IMR-90 (cell line): Measurements from ENCODE around the gene UCP3. TPM values are rescaled to one million over a fixed set of nuclear protein-coding genes. Genes with fewer than 3 reads are reported as not detected.
A peak's percentile ranks its signal among the peaks of the same experiment; 100 is the strongest.

ENCODE experiments used
- ATAC-seq: fragments of 200-7000 bp; cut with Tn5 transposase; 2 replicates; pipeline ENCODE4 v1.9.1; 2020; ENCODE audit warnings: low read depth, mild to moderate bottlenecking, moderate library complexity
- BruUV-seq: library from RNA; stranded (reverse); fragments of 400-500 nt; replicated peaks from 2 replicates; lab custom pipeline; 2021; lab: Mats Ljungman, UMichigan
- CTCF ChIA-PET: fragments of 300-600 bp; formaldehyde crosslinking; extraction: SDS; loops from one replicate; lab custom pipeline; 2021; ENCODE audit warnings: antibody characterized with exemption; lab: Yijun Ruan, JAX
- POLR2A ChIA-PET: fragments of 300-600 bp; sonication (Branson Sonifier 250); formaldehyde crosslinking; loops from one replicate; lab custom pipeline; 2022; ENCODE audit warnings: antibody characterized with exemption; ENCODE audit not compliant: unreplicated experiment; lab: Charles Lee
- DNase-seq: peaks from one replicate; pipeline ENCODE4 v3.0.0; 2013
- H2AFZ ChIP-seq: replicated peaks from 2 replicates; pipeline ENCODE3; 2013; ENCODE audit warnings: low read length, mild to moderate bottlenecking; ENCODE audit not compliant: poor library complexity
- H2AK5ac ChIP-seq: 2 replicates; pipeline ENCODE4 v1.6.1; 2013; ENCODE audit warnings: low read depth, low read length, inconsistent platforms
- H2AK9ac ChIP-seq: replicated peaks from 2 replicates; pipeline ENCODE3; 2013; ENCODE audit warnings: mild to moderate bottlenecking, low read depth, low read length, moderate library complexity; ENCODE audit not compliant: poor library complexity
- H2BK120ac ChIP-seq: 2 replicates; pipeline ENCODE4 v1.6.1; 2013; ENCODE audit warnings: low read depth, low read length, inconsistent platforms
- H2BK15ac ChIP-seq: 3 replicates; pipeline ENCODE4 v1.6.1; 2013; ENCODE audit warnings: low read depth, low read length, inconsistent platforms
- H2BK20ac ChIP-seq: 2 replicates; pipeline ENCODE4 v1.6.1; 2013; ENCODE audit warnings: low read depth, mild to moderate bottlenecking, inconsistent platforms, low read length, moderate library complexity
- H2BK5ac ChIP-seq: 2 replicates; pipeline ENCODE4 v1.6.1; 2013; ENCODE audit warnings: mild to moderate bottlenecking, low read depth, low read length, inconsistent platforms; ENCODE audit not compliant: poor library complexity, severe bottlenecking
- H3K14ac ChIP-seq: replicated peaks from 2 replicates; pipeline ENCODE4 v1.6.1; 2013; ENCODE audit warnings: low read depth, low read length, inconsistent platforms
- H3K18ac ChIP-seq: 2 replicates; pipeline ENCODE4 v1.6.1; 2013; ENCODE audit warnings: low read depth, low read length, control low read depth
- H3K23ac ChIP-seq: 2 replicates; pipeline ENCODE4 v1.6.1; 2013; ENCODE audit warnings: low read depth, low read length, inconsistent platforms
- H3K27ac ChIP-seq: 2 replicates; pipeline ENCODE4 v1.5.1; 2013; ENCODE audit warnings: mild to moderate bottlenecking, control low read depth, low read length; ENCODE audit not compliant: insufficient read depth
- H3K27me3 ChIP-seq: 2 replicates; pipeline ENCODE4 v1.6.1; 2013; ENCODE audit warnings: low read length; ENCODE audit not compliant: control insufficient read depth, insufficient read depth
- H3K36me3 ChIP-seq: 2 replicates; pipeline ENCODE4 v1.6.1; 2013; ENCODE audit warnings: low read length, mixed read lengths; ENCODE audit not compliant: control insufficient read depth, insufficient read depth
- H3K4ac ChIP-seq: 2 replicates; pipeline ENCODE4 v1.6.1; 2013; ENCODE audit warnings: low read depth, low read length, inconsistent platforms
- H3K4me1 ChIP-seq: 2 replicates; pipeline ENCODE4 v1.6.1; 2013; ENCODE audit warnings: low read length, mixed read lengths; ENCODE audit not compliant: control insufficient read depth, insufficient read depth
- H3K4me2 ChIP-seq: 2 replicates; pipeline ENCODE4 v1.6.1; 2013; ENCODE audit warnings: low read depth, mild to moderate bottlenecking, control low read depth, low read length, moderate library complexity
- H3K4me3 ChIP-seq: 2 replicates; pipeline ENCODE4 v1.5.1; 2013; ENCODE audit warnings: low read depth, mild to moderate bottlenecking, control low read depth, low read length, moderate library complexity; ENCODE audit not compliant: insufficient read depth
- H3K56ac ChIP-seq: 2 replicates; pipeline ENCODE4 v1.6.1; 2013; ENCODE audit warnings: low read length, inconsistent platforms; ENCODE audit not compliant: insufficient read depth; ENCODE audit errors: extremely low read depth
- H3K79me1 ChIP-seq, 2 experiments: 2 replicates each; pipeline ENCODE4 v1.6.1; 2013; ENCODE audit warnings: low read length in 2 of 2, inconsistent platforms in 1 of 2, low read depth in 1 of 2
- H3K9ac ChIP-seq: 2 replicates; pipeline ENCODE4 v1.6.1; 2013; ENCODE audit warnings: low read depth, low read length, control low read depth
- H3K9me1 ChIP-seq: 2 replicates; pipeline ENCODE4 v1.6.1; 2013; ENCODE audit warnings: low read length, inconsistent platforms; ENCODE audit not compliant: insufficient read depth
- H3K9me3 ChIP-seq: 2 replicates; pipeline ENCODE4 v1.6.1; 2013; ENCODE audit warnings: low read length; ENCODE audit not compliant: control insufficient read depth, insufficient read depth
- H4K20me1 ChIP-seq: 2 replicates; pipeline ENCODE4 v1.6.1; 2013; ENCODE audit warnings: low read length, inconsistent platforms; ENCODE audit not compliant: insufficient read depth
- H4K5ac ChIP-seq: 2 replicates; pipeline ENCODE4 v1.6.1; 2013; ENCODE audit warnings: mild to moderate bottlenecking, low read depth, low read length, control low read depth
- H4K8ac ChIP-seq, 2 experiments: 2 replicates each; pipeline ENCODE4 v1.6.1; 2013; ENCODE audit warnings: low read depth in 2 of 2, low read length in 2 of 2, control low read depth in 1 of 2, inconsistent platforms in 1 of 2
- H4K91ac ChIP-seq: 2 replicates; pipeline ENCODE4 v1.6.1; 2013; ENCODE audit warnings: low read depth, low read length, inconsistent platforms; ENCODE audit not compliant: insufficient read depth
- CEBPB ChIP-seq: IDR thresholded peaks from 2 replicates; pipeline ENCODE4 v1.6.1; 2012; ENCODE audit warnings: low read depth, low read length, improper control_type of control experiment
- CHD1 ChIP-seq: IDR thresholded peaks from 2 replicates; pipeline ENCODE4 v1.6.1; 2012; ENCODE audit warnings: low read depth, low read length, improper control_type of control experiment
- CTCF ChIP-seq: conservative IDR thresholded peaks from 2 replicates; pipeline ENCODE4 v1.5.1; 2012; ENCODE audit warnings: mild to moderate bottlenecking, low read depth, low read length, improper control_type of control experiment
- NFE2L2 ChIP-seq: fragments of 150-350 bp; IDR thresholded peaks from 2 replicates; pipeline ENCODE4 v1.6.1; 2016; ENCODE audit warnings: low read depth, mild to moderate bottlenecking, low read length
- POLR2A ChIP-seq: IDR thresholded peaks from 2 replicates; pipeline ENCODE4 v1.6.1; 2012; ENCODE audit warnings: mild to moderate bottlenecking, low read depth, low read length
- RCOR1 ChIP-seq: IDR thresholded peaks from 2 replicates; pipeline ENCODE4 v1.6.1; 2012; ENCODE audit warnings: mild to moderate bottlenecking, low read length, improper control_type of control experiment; ENCODE audit not compliant: insufficient replicate concordance
- WGBS, 2 experiments: methylation state at CpG; one replicate each; pipeline versions ENCODE4 v1.1.5 to v1.1.7; 2013; ENCODE audit warnings: missing lambda C conversion rate in 2 of 2; ENCODE audit not compliant: insufficient read length in 1 of 2; ENCODE audit errors: extremely low coverage in 2 of 2; 5-methylcytosine and 5-hydroxymethylcytosine counted together
- dilution Hi-C: fragments of 300-500 bp; cut with HindIII; formaldehyde crosslinking; loops from one replicate; pipeline ENCODE4 v1.14.3; 2018; ENCODE audit warnings: low sequenced_read_pairs; ENCODE audit not compliant: unreplicated experiment
- in situ Hi-C: fragments of 300-500 bp; cut with MboI; formaldehyde crosslinking; loops from 3 replicates; pipeline ENCODE4 v1.14.3; 2019; ENCODE audit warnings: low sequenced_read_pairs, inconsistent platforms, mixed read lengths
- intact Hi-C: fragments of 100-400 bp; cut with micrococcal nuclease; formaldehyde crosslinking; loops from 2 replicates; pipeline ENCODE4 v1.10.0; 2022
- polyA plus RNA-seq, 3 experiments: library from polyadenylated mRNA; depleted of rRNA; stranded (reverse); fragments of >200 nt; gene quantifications; 2 replicates each; pipeline ENCODE4 v1.2.3, GENCODE V29; 2012; ENCODE audit warnings: low replicate concordance in 1 of 3
- total RNA-seq: library from RNA; depleted of rRNA; stranded (reverse); fragments of >200 nt; gene quantifications from 2 replicates; pipeline ENCODE4 v1.2.3, GENCODE V29; 2012

UCP3 gene
- total and polyA plus RNA-seq, 2 of the 4 experiments (the other 2 are of a cell fraction) = under 0.01 to 0.80 TPM

GRCh38 chr11:74017631-74018030 is 8.7 kb upstream of the UCP3 start:
- ChIA-PET POLR2A (interaction anchor here (0.8 kb wide), 1 partner anchor 9 kb away, joined by 3 read pairs; no protein-coding TSS in a partner anchor), CTCF (no interaction called here)
- no peak overlapping the region for H3K9ac ChIP-seq
- no peak overlapping the region for H3K4ac ChIP-seq
- H3K4me1 ChIP-seq = peaks cover 17% of the 10 kb centered on the region
- H4K8ac ChIP-seq = no peak overlapping the region
- H2AK9ac ChIP-seq = no peak overlapping the region
- no peak overlapping the region for H3K4me2 ChIP-seq
- H3K9me1 ChIP-seq = peaks cover 14% of the 10 kb centered on the region
- H2BK120ac ChIP-seq = no peak overlapping the region
- H2AFZ ChIP-seq = no peak overlapping the region
- intact Hi-C loops = no loop called here
- H4K91ac ChIP-seq = no peak overlapping the region
- H3K27me3 ChIP-seq = no peaks in the 10 kb centered on the region
- H4K20me1 ChIP-seq = peaks cover 3% of the 10 kb centered on the region; the same call in 1 of the 2 replicates
- H3K23ac ChIP-seq = no peak overlapping the region
- no peak for TF ChIP-seq CHD1
- no peak for TF ChIP-seq CTCF
- no peak for TF ChIP-seq NFE2L2
- TF ChIP-seq RCOR1 = no peak
- TF ChIP-seq CEBPB = no peak
- TF ChIP-seq POLR2A = no peak
- no peak for DNase-seq
- H2BK15ac ChIP-seq = 0 out of 3 replicates have a peak overlapping the region, but pooled peaks have one; percentile 41
- H3K36me3 ChIP-seq = peaks cover 10% of the 10 kb centered on the region; the same call in 1 of the 2 replicates
- H3K14ac ChIP-seq = 0 out of 2 replicates have a peak overlapping the region, but pooled peaks have one; percentile 58
- H3K9me3 ChIP-seq = no peaks in the 10 kb centered on the region
- H4K5ac ChIP-seq = no peak overlapping the region
- no TSS peak for BruUV-seq
- dilution Hi-C loops = no loop called here
- H3K18ac ChIP-seq = no peak overlapping the region
- H2AK5ac ChIP-seq = peak overlapping the region; percentile 48; the same call in 1 of the 2 replicates
- no peak overlapping the region for H3K4me3 ChIP-seq
- 80% methylated on average over 2 of the region's 3 CpGs; no CpG with 5 or more reads in 1 of the 2 experiments for WGBS, 2 experiments
- H3K27ac ChIP-seq = no peak overlapping the region
- peaks cover 0 to 12% of the 10 kb centered on the region in 2 experiments; a peak in 2 of 4 replicates for H3K79me1 ChIP-seq
- in situ Hi-C loops = no loop called here
- no peak for ATAC-seq
- no peak overlapping the region for H2BK20ac ChIP-seq
- no peak overlapping the region for H3K56ac ChIP-seq
- no peak overlapping the region for H2BK5ac ChIP-seq
